Measurements from ENCODE around the gene ITPR1.

Gene ITPR1

DNA sequence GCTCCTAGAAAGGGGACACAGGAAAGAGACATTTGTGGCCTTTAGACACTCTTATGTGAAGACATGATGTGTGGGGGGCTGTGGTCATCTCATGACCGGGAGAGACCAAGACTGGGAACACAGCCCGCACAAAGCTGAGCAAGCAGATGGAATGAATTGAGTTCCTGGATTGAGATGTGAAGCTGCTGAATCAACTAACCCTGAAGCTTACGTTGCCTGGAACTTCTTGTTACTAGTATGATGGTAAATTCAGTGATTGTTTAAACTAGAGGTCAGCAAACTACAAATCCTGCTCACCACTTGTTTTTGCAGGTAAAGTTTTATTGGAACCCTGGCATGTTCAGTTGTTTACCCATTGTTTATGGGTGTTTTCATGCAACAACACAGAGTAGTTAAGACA is 402.7 kb downstream of the ITPR1 start:
- no peak for DNase-seq (ENCODE audit: low read depth, low spot score)
